ENCODE results near the gene PARD3.

DNA sequence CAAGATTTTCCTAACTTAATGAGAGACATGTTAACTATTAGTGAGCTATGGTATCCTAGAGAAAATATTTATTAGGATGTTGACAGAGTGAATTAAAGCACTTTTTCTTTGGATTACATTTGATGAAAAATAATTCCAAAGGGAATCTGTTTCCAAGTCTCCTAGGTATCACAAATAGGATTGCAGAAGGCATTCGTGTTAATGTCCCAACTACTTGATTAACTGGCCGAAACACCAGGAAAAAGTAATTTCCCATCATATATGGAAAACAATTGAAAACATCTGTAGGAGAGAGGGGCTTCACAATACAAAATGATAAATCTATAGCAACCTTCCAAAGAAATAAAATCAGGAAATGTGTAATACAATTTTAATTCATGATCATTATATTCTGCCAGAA, 406.7 kb downstream of the PARD3 start:
- TF ChIP-seq POLR2AphosphoS5 (IDR thresholded peaks at IDR 0.05): no peak
- TF ChIP-seq, protein P1, sequence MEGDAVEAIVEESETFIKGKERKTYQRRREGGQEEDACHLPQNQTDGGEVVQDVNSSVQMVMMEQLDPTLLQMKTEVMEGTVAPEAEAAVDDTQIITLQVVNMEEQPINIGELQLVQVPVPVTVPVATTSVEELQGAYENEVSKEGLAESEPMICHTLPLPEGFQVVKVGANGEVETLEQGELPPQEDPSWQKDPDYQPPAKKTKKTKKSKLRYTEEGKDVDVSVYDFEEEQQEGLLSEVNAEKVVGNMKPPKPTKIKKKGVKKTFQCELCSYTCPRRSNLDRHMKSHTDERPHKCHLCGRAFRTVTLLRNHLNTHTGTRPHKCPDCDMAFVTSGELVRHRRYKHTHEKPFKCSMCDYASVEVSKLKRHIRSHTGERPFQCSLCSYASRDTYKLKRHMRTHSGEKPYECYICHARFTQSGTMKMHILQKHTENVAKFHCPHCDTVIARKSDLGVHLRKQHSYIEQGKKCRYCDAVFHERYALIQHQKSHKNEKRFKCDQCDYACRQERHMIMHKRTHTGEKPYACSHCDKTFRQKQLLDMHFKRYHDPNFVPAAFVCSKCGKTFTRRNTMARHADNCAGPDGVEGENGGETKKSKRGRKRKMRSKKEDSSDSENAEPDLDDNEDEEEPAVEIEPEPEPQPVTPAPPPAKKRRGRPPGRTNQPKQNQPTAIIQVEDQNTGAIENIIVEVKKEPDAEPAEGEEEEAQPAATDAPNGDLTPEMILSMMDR (IDR thresholded peaks at IDR 0.05): no peak
